RCC 7860 (cell line): Measurements from ENCODE around the gene NKX3-2.

Source experiments
- DNase-seq: peaks from one replicate; pipeline ENCODE4 v3.0.0-alpha.2; 2015; ENCODE audit warnings: low spot score
- FAIRE-seq: peaks from 2 replicates; lab custom pipeline; 2012; peaks lifted over from hg19 to GRCh38; lab: Jason Lieb, UNC

The NKX3-2 gene

DNA sequence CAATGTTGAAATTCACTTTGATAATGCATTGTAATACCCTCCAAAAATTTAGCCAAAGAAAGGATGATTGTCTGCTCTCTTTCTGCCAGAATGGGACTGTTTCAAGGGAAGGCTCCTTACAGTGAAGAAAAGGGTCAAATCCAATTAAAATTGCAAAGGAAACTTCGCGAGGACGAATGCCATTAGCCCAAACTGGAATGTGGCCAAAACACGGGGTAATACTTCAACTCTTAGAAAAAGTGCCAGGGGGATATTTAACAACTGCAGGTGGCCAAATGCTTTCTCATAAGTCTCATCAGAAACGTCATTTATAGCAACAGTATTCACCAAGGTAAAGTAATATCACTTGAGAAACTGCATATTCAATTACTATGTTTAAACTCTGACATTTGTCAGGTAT is 29.0 kb downstream of the NKX3-2 start:
- DNase-seq = no peak

GRCh38 chr4:13514722-13515121 is 29.6 kb downstream of the NKX3-2 start:
- DNase-seq (no peak), FAIRE-seq (no peak)

More for the DNA sequence above, 29.0 kb downstream of the NKX3-2 start:
- FAIRE-seq = no peak

GRCh38 chr4:13511101-13511500 is 33.2 kb downstream of the NKX3-2 start:
- DNase-seq (peak; percentile 63), FAIRE-seq (peak; percentile 84)

DNA sequence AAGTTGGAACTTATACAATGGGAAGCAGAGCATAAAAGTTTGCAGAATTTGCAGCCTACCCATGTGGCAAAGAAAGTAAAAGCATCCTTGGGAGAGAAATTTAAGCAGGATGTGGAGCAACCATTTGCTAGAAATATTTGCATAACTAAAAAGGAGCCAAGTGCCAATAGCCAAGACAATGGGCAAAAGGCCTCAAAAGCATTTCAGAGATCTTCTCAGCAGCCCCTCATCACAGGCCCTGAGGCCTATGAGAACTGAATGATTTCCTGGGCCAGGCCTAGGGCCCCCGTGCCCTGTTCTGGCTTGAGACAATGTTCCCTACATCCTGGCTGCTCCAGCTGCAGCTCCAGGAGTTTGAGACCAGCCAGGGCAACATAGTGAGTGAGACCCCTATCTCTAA is 34.9 kb downstream of the NKX3-2 start:
- no peak for FAIRE-seq
- no peak for DNase-seq

DNA sequence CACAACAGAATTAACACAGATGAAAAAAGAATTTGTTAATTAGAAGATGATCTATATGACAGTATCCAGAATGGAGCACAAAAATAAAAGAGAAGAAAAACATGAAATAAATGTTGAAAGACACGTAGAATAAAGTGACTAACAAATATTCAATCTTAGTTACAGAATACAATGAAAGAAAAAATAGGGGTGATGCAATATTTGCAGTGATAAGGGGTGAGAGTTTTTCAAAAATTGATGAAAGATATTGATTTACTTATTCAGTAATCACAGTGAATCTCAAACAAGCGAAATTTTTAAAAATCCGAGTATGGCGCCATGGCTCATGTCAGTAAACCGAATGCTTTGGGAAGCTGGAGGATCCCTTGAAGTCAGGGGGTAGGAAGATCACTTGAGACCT is 39.9 kb downstream of the NKX3-2 start:
- FAIRE-seq (no peak), DNase-seq (no peak)

- no peak for DNase-seq
- FAIRE-seq = no peak
Observed at GRCh38 chr4:13498469-13498868, 45.8 kb downstream of the NKX3-2 start.

DNA sequence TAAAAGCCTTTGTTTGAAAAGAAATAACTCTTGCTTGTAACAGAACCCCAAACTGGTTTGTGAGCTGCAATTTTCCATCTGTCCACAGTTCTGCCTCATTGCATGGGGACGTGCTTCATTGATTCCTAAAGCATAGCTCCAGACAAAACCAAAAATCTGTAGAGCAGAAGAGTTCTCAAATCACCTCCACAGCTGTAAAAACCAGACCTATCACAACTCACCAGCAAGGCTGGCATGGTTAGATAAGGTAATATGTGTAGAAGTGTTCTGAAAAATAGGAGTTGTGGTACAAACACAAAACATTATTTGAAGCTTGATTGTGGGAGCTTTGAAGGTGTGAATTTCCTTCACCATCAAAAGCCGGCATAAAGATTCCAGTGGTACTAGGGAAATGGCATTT is 47.7 kb downstream of the NKX3-2 start:
- FAIRE-seq (no peak), DNase-seq (no peak)

GRCh38 chr4:13495753-13496152 is 48.6 kb downstream of the NKX3-2 start:
- FAIRE-seq (no peak), DNase-seq (no peak)

DNA sequence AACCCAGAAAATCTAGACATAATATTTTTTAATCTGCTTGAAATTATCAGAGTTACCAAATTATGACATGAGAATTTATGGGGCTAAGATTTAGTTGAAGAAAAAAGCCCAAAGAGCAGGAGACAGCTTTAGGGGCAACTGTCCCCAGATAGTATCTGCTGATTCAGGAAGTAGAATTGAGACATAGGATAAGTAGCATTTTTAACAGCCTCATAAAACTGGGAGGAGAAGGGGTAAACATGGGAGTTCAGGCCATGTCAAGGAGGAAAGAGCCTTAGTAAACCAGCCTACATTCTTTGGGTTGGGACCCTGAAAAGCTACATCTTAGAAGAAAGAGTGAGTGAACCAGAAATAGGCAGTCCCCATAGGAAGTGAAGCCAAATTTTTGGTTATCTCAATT is 50.5 kb downstream of the NKX3-2 start:
- FAIRE-seq (no peak), DNase-seq (no peak)

GRCh38 chr4:13492747-13493146 is 51.6 kb downstream of the NKX3-2 start:
- FAIRE-seq = no peak
- no peak for DNase-seq
